ENCODE results near the gene KLRG1.
A peak's percentile ranks its signal among the peaks of the same experiment; 100 is the strongest.

KLRG1 gene

DNA sequence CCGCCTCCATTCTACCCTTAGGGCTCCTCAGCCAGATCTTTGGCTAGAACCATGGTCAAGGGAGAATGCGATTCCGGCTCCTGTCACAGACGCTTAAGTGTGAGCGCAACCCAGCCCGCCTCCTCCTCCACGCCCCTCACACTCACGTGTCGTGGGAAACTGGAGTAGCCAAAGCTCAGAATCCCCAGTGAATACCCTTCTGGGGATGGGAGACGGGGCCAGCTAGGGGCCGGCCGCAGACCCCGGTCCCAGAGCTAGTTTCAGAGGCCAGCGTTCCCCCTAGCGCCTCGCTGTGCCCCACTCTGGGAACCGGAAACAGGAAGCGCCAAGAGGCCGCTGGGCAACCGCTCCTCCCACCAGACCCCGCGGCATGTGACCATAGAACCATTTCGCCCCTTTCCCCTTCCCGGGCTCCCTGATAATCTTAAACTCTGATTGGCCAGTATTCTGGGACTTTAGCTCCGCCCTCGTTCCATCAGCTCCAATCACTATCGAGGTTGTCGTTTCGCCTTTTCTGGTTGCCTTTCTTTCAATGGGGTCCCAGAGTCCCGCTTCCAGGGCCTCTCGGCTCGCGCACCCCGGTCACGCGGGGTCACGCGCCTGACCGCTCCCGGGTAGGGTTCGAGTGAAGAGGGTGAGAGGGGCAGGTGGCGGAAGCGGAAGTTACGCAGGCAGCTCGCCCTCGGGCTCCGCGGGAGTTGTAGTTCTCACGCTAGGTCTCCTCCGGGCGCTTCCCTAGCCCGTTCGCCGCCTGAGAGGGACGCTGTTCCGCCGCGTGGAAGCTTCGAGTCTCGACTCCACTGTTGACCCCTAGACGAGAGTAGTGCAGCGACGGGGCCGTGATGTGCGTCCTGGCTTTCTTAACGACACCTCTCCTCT lies 39.8 kb upstream of the KLRG1 start, which contains the start of gene M6PR:
M6PR (minus strand) TSS at position 304 of the 879 bp plus-strand sequence. CDS start 3,241 bp downstream, outside the sequence.
- peak within 1 kb of the TSS; percentile 91 for H3K27ac ChIP-seq
- TF ChIP-seq ZFX (IDR thresholded peaks at IDR 0.05; ENCODE audit: borderline replicate concordance) (no peak), CTCF (IDR thresholded peaks at IDR 0.05) (peak; percentile 88)

DNA sequence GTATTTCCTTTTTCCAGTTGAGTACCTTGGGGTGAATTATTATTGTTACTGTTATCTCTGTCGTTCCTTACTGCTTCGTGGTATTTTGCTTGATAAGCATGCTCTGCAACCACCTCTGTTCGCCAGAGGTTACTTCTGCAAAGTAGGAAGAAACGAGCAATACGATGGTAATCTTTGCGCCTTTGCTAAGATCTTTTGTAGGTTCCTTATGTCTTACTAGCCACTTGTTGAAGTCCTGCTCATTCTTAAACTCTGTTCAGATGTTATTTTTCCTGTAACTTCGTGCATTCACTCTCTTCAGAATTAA lies 39.2 kb upstream of the KLRG1 start:
- peak overlapping the region; percentile 91 for H3K27ac ChIP-seq
- no peak for TF ChIP-seq ZFX (IDR thresholded peaks at IDR 0.05; ENCODE audit: borderline replicate concordance)
- TF ChIP-seq CTCF (IDR thresholded peaks at IDR 0.05), result peak; percentile 61

GRCh38 chr12:8950702-8951478 lies 38.5 kb upstream of the KLRG1 start:
- peak overlapping the region; percentile 91 for H3K27ac ChIP-seq
- TF ChIP-seq ZFX (IDR thresholded peaks at IDR 0.05; ENCODE audit: borderline replicate concordance) (no peak), CTCF (IDR thresholded peaks at IDR 0.05) (no peak)

GRCh38 chr12:8951744-8952143 lies 37.6 kb upstream of the KLRG1 start:
- TF ChIP-seq ZFX (IDR thresholded peaks at IDR 0.05; ENCODE audit: borderline replicate concordance), result no peak
- TF ChIP-seq CTCF (IDR thresholded peaks at IDR 0.05), result no peak
- H3K27ac ChIP-seq, result no peak overlapping the region

DNA sequence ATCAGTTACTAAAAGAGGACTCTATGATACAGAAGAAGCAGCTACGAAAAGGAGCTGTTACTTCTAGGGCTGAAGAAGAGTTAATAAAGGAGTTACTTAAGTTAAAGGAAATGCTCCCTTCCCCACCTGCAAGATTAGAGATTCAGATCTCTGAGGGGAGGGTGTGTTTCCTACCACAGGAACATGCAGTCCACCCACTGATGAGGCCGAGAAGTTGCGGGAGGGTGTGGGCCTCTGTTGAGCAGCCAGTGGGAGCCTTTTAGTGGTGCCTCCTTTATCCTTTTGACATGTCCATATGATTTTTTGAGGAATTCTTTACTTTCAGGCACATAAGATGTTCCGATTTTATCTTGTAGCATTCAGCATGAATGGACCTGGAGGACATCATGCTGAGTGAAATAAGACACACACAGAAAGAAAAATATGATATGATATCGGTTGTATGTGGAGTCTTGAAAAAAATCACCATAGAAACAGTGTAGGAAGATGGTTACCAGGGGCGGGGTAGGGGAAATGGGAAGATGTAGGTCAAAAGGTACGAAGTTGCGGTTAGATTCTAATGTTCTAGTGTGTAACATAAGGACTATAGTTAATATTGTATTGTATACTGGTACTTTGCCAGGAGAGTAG lies 35.5 kb upstream of the KLRG1 start:
- no peak overlapping the region for H3K27ac ChIP-seq
- TF ChIP-seq ZFX (IDR thresholded peaks at IDR 0.05; ENCODE audit: borderline replicate concordance), result no peak
- TF ChIP-seq CTCF (IDR thresholded peaks at IDR 0.05), result no peak

GRCh38 chr12:8956073-8956472 lies 33.3 kb upstream of the KLRG1 start:
- H3K27ac ChIP-seq, result no peak overlapping the region
- no peak for TF ChIP-seq CTCF (IDR thresholded peaks at IDR 0.05)
- TF ChIP-seq ZFX (IDR thresholded peaks at IDR 0.05; ENCODE audit: borderline replicate concordance), result no peak
